Smooth muscle cell (in vitro differentiated cells): ENCODE results near the gene GEMIN5. TPM values are rescaled to one million over a fixed set of nuclear protein-coding genes. Genes with fewer than 3 reads are reported as not detected.
A peak's percentile ranks its signal among the peaks of the same experiment; 100 is the strongest.

Experiments
- DNase-seq: peaks from one replicate; lab custom pipeline; 2025; ENCODE audit not compliant: unreplicated experiment; lab: John Stamatoyannopoulos, UW
- H2AFZ ChIP-seq: fragments of 200-600 bp; sonication (generic); 2 replicates; pipeline ENCODE4 v1.6.0; 2016; ENCODE audit warnings: antibody characterized with exemption, low read depth, mild to moderate bottlenecking
- H3F3A ChIP-seq: fragments of 200-600 bp; sonication (generic); 2 replicates; pipeline ENCODE4 v1.6.0; 2017; ENCODE audit warnings: antibody characterized with exemption, low read depth
- H3K27ac ChIP-seq: fragments of 200-600 bp; sonication (generic); 2 replicates; pipeline ENCODE4 v1.5.1; 2016; ENCODE audit warnings: low read depth, mild to moderate bottlenecking
- H3K27me3 ChIP-seq: fragments of 200-600 bp; sonication (generic); 2 replicates; pipeline ENCODE4 v1.6.1; 2016; ENCODE audit warnings: low read depth, mild to moderate bottlenecking
- H3K36me3 ChIP-seq: fragments of 200-600 bp; sonication (generic); 2 replicates; pipeline ENCODE4 v1.5.1; 2016; ENCODE audit warnings: low read depth
- H3K4me1 ChIP-seq: fragments of 200-600 bp; sonication (generic); 2 replicates; pipeline ENCODE4 v1.5.1; 2016; ENCODE audit warnings: low read depth
- H3K4me2 ChIP-seq: fragments of 200-600 bp; sonication (generic); 2 replicates; pipeline ENCODE4 v1.6.0; 2016; ENCODE audit warnings: mild to moderate bottlenecking
- H3K4me3 ChIP-seq: fragments of 200-600 bp; sonication (generic); 2 replicates; pipeline ENCODE4 v1.5.1; 2016; ENCODE audit warnings: mild to moderate bottlenecking
- H3K79me2 ChIP-seq: fragments of 200-600 bp; sonication (generic); 2 replicates; pipeline ENCODE4 v1.6.0; 2016; ENCODE audit warnings: low read depth, mild to moderate bottlenecking
- H3K9ac ChIP-seq: fragments of 200-600 bp; sonication (generic); 2 replicates; pipeline ENCODE4 v1.6.0; 2016; ENCODE audit warnings: low read depth
- H3K9me3 ChIP-seq: fragments of 200-600 bp; sonication (generic); replicated peaks from 2 replicates; pipeline ENCODE4 v1.5.1; 2016; ENCODE audit warnings: low read depth
- H4K20me1 ChIP-seq: fragments of 200-600 bp; sonication (generic); 2 replicates; pipeline ENCODE4 v1.6.0; 2016; ENCODE audit warnings: low read depth
- WGBS: methylation state at CpG from one replicate; pipeline ENCODE4 v1.1.7; 2016; ENCODE audit warnings: low lambda C conversion rate; 5-methylcytosine and 5-hydroxymethylcytosine counted together
- polyA plus RNA-seq: library from polyadenylated mRNA; unstranded; fragments of >200 nt; fragmentation: Nextera tagmentation; extraction: Ambion mirVana; gene quantifications from 2 replicates; pipeline ENCODE4 v1.2.1, GENCODE V29; 2016
- total RNA-seq: library from RNA; depleted of rRNA; stranded (reverse); fragments of >200 nt; gene quantifications from 2 replicates; pipeline ENCODE4 v1.2.3, GENCODE V29; 2014
- TF ChIP-seq, protein P1 (sequence below): fragments of 200-600 bp; sonication (generic); IDR thresholded peaks from 2 replicates; pipeline ENCODE4 v1.5.1; 2017; ENCODE audit warnings: borderline replicate concordance, mild to moderate bottlenecking, antibody characterized with exemption; ENCODE audit not compliant: insufficient read depth, poor library complexity, severe bottlenecking

GEMIN5 gene
- total and polyA plus RNA-seq, 2 experiments from 2014 or later: 5.3 to 11.1 TPM

DNA sequence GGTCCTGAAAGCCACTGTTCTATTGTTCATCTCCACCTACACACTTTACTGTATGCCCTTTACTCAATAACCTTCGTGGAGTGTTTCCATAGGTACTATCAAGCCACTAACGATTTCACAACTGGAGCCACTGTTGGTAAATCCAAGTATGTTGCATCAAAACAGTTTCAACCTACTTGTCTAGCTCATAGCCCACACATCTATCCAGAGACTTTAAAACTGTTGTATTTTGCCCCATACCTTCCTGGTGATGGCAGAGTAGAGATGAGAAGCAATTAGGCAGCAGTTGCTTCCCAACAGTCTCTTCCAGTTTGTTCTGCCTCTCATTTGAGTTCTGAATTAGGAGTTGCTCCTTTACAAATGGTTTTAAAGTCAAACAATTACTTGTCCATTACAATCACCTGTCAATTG, 88.2 kb downstream of the GEMIN5 start:
- Histone ChIP-seq H3K27me3 (no peaks in the 10 kb centered on the region), H4K20me1 (no peaks in the 10 kb centered on the region), H3K79me2 (no peaks in the 10 kb centered on the region), H3K36me3 (no peaks in the 10 kb centered on the region), H3K9ac (no peak overlapping the region), H3K4me3 (peak overlapping the region; percentile 37), H3K4me2 (peak overlapping the region; percentile 82), H3F3A (peaks cover 14% of the 10 kb centered on the region), H3K4me1 (peaks cover 7% of the 10 kb centered on the region), H2AFZ (no peak overlapping the region), H3K27ac (peak overlapping the region; percentile 49), H3K9me3 (no peaks in the 10 kb centered on the region)
- DNase-seq: no peak
- WGBS: 55% methylated on average over 2 of the region's 2 CpGs
- TF ChIP-seq, protein P1, sequence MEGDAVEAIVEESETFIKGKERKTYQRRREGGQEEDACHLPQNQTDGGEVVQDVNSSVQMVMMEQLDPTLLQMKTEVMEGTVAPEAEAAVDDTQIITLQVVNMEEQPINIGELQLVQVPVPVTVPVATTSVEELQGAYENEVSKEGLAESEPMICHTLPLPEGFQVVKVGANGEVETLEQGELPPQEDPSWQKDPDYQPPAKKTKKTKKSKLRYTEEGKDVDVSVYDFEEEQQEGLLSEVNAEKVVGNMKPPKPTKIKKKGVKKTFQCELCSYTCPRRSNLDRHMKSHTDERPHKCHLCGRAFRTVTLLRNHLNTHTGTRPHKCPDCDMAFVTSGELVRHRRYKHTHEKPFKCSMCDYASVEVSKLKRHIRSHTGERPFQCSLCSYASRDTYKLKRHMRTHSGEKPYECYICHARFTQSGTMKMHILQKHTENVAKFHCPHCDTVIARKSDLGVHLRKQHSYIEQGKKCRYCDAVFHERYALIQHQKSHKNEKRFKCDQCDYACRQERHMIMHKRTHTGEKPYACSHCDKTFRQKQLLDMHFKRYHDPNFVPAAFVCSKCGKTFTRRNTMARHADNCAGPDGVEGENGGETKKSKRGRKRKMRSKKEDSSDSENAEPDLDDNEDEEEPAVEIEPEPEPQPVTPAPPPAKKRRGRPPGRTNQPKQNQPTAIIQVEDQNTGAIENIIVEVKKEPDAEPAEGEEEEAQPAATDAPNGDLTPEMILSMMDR: no peak

DNA sequence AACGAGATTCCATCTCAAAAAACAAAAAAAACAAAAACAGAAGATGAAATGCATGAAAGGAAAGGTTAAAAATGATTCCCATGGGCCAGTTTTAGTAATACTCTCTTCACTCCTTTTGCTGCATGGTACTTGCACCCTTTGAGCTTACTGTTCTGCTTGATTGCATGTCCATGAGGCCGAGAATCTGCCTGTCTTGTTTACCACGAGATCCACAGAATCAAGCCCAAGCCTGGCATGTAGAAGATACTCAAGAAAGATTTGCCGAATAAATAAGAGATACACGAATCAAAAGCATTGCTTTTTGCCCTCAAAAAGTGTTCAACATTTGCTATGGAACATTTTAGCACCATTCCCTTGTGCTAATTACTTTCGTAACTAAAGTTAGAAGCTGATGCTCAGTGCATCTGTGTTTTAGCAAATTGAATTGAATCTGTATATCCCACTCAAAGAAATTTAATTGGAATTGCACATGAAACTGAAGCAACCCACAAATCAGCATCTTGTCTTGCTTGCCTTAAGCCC, 88.7 kb downstream of the GEMIN5 start:
- Histone ChIP-seq H3K79me2 (no peaks in the 10 kb centered on the region), H3F3A (peaks cover 14% of the 10 kb centered on the region), H2AFZ (no peak overlapping the region), H3K4me3 (peak overlapping the region; percentile 37), H3K9me3 (no peaks in the 10 kb centered on the region), H3K27ac (peak overlapping the region; percentile 49), H3K27me3 (no peaks in the 10 kb centered on the region), H3K9ac (no peak overlapping the region), H3K4me2 (peak overlapping the region; percentile 82), H4K20me1 (no peaks in the 10 kb centered on the region), H3K36me3 (no peaks in the 10 kb centered on the region), H3K4me1 (peaks cover 7% of the 10 kb centered on the region)
- WGBS: 88% methylated on average over 6 of the region's 6 CpGs
- no peak for DNase-seq
- TF ChIP-seq, protein P1: no peak

GRCh38 chr5:154844809-154845208, 93.2 kb downstream of the GEMIN5 start:
- H3K27ac ChIP-seq: no peak overlapping the region
- WGBS: 66% methylated on average over 5 of the region's 5 CpGs
- H2AFZ ChIP-seq: no peak overlapping the region
- TF ChIP-seq, protein P1: no peak
- H3K4me3 ChIP-seq: no peak overlapping the region
- H4K20me1 ChIP-seq: no peaks in the 10 kb centered on the region
- no peaks in the 10 kb centered on the region for H3K27me3 ChIP-seq
- H3K79me2 ChIP-seq: no peaks in the 10 kb centered on the region
- H3K9me3 ChIP-seq: no peaks in the 10 kb centered on the region
- DNase-seq: no peak
- H3K9ac ChIP-seq: no peak overlapping the region
- no peak overlapping the region for H3K4me2 ChIP-seq
- no peaks in the 10 kb centered on the region for H3K36me3 ChIP-seq
- peaks cover 7% of the 10 kb centered on the region for H3F3A ChIP-seq
- H3K4me1 ChIP-seq: no peaks in the 10 kb centered on the region

GRCh38 chr5:154842689-154843530, 95.1 kb downstream of the GEMIN5 start:
- 48% methylated on average over 6 of the region's 6 CpGs for WGBS
- TF ChIP-seq, protein P1: no peak

More at GRCh38 chr5:154842689-154843530, 95.1 kb downstream of the GEMIN5 start:
- Histone ChIP-seq H3K36me3 (no peaks in the 10 kb centered on the region), H3K9me3 (no peaks in the 10 kb centered on the region), H3K27ac (no peak overlapping the region), H3K79me2 (no peaks in the 10 kb centered on the region), H3K9ac (no peak overlapping the region), H3K4me2 (no peak overlapping the region), H4K20me1 (no peaks in the 10 kb centered on the region), H3K4me1 (no peaks in the 10 kb centered on the region), H2AFZ (no peak overlapping the region), H3F3A (no peaks in the 10 kb centered on the region), H3K27me3 (no peaks in the 10 kb centered on the region), H3K4me3 (no peak overlapping the region)
- DNase-seq: no peak
